Subcutaneous adipose tissue (tissue), 4 donors: ENCODE data around the gene SEMA6C. TPM values are rescaled to one million over a fixed set of nuclear protein-coding genes. Genes with fewer than 3 reads are reported as not detected.

ENCODE experiments used
- total RNA-seq, 4 donors: library from RNA; depleted of rRNA; stranded (reverse); fragments of >200 nt; gene quantifications; one replicate each; pipeline ENCODE4 v1.1.0, GENCODE V29; 2016
- TF ChIP-seq, protein P1 (sequence below): fragments of 450-650 bp; IDR thresholded peaks from one replicate; pipeline ENCODE4 v1.5.1; 2016; ENCODE audit warnings: low read depth, mild to moderate bottlenecking, control low read depth, antibody characterized with exemption, moderate library complexity

Gene SEMA6C, protein sequence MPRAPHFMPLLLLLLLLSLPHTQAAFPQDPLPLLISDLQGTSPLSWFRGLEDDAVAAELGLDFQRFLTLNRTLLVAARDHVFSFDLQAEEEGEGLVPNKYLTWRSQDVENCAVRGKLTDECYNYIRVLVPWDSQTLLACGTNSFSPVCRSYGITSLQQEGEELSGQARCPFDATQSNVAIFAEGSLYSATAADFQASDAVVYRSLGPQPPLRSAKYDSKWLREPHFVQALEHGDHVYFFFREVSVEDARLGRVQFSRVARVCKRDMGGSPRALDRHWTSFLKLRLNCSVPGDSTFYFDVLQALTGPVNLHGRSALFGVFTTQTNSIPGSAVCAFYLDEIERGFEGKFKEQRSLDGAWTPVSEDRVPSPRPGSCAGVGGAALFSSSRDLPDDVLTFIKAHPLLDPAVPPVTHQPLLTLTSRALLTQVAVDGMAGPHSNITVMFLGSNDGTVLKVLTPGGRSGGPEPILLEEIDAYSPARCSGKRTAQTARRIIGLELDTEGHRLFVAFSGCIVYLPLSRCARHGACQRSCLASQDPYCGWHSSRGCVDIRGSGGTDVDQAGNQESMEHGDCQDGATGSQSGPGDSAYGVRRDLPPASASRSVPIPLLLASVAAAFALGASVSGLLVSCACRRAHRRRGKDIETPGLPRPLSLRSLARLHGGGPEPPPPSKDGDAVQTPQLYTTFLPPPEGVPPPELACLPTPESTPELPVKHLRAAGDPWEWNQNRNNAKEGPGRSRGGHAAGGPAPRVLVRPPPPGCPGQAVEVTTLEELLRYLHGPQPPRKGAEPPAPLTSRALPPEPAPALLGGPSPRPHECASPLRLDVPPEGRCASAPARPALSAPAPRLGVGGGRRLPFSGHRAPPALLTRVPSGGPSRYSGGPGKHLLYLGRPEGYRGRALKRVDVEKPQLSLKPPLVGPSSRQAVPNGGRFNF
- 10 to 100 TPM in 1 of 4 donors, 1 to 10 TPM in 3; 4.0 to 19.2 (median 5.3) TPM for total RNA-seq

DNA sequence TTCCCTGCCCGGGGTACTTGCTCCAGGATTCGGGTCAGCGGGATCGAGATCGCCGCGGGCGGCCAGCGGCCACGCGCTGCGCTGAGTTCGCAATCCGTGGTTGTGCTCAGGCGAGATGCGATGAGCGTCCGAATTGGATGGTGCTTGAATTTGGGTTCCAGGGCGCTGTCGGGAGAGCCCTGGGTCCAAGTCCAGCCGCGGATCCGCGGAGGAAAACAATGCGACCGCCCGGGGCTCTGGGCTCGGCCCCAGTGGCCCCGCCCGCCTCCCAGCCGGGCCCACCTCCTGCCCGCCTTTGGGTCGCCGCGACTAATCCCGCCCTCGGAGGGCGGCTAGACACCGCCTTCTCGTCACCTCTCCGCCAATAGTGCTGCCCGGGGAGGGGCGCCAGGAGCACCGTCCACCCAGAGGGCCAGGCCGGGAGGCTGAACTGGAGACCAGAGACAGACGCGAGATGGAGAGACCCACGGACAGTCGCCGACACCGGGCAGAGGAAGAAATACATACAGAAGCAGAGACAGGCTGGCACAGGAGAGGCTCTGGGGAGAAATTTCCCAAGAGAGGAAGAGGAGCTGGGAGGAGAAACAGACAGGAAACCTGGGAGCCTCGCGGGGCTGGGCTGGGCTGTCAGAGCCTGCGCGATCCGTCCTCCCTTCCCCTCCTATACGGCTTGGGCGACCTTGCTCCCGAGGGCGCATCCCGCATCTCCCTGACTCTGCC, at the start of gene SEMA6C:
Gene SEMA6C, minus strand, starts transcription at position 220 of the 720 bp plus-strand sequence. CDS start 4,010 bp downstream, outside the sequence.
- TF ChIP-seq, protein P1, sequence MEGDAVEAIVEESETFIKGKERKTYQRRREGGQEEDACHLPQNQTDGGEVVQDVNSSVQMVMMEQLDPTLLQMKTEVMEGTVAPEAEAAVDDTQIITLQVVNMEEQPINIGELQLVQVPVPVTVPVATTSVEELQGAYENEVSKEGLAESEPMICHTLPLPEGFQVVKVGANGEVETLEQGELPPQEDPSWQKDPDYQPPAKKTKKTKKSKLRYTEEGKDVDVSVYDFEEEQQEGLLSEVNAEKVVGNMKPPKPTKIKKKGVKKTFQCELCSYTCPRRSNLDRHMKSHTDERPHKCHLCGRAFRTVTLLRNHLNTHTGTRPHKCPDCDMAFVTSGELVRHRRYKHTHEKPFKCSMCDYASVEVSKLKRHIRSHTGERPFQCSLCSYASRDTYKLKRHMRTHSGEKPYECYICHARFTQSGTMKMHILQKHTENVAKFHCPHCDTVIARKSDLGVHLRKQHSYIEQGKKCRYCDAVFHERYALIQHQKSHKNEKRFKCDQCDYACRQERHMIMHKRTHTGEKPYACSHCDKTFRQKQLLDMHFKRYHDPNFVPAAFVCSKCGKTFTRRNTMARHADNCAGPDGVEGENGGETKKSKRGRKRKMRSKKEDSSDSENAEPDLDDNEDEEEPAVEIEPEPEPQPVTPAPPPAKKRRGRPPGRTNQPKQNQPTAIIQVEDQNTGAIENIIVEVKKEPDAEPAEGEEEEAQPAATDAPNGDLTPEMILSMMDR, result no peak

DNA sequence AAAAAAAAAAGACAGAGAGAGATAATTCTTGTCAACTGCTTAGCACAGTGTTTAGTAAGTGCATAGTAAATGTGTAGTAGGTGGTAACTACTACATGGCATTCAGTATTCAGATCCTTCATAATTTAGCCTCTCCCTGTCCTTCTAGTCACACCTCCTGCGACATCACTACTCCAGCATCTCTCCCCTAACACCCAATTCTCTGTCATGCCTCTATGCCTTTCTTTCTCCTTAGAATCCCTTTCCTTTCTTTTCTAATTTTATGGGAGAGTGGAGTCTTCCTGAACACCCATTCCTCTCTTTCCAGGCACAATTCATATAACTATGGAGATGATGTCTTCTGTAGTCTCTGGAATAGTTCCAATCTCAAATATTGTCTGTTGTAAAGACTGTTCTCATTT, 47.4 kb upstream of the SEMA6C start:
- TF ChIP-seq, protein P1, result no peak

DNA sequence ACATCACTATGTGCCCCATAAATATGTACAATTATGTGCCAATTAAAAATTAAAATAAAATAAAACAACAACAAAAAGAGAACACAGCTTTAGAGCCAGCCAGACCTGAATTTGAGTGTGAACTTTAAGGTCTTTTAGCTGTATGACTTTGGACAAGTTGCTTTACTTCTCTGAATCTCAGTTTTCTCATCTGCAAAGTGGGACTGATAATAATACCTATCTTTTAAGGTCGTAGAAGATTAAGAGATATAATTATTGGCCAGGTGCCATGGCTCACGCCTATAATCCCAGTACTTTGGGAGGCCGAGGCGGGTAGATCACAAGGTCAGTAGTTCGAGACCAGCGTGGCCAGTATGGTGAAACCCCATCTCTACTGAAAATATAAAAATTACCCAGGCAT, 46.9 kb upstream of the SEMA6C start:
- TF ChIP-seq, protein P1, result no peak

DNA sequence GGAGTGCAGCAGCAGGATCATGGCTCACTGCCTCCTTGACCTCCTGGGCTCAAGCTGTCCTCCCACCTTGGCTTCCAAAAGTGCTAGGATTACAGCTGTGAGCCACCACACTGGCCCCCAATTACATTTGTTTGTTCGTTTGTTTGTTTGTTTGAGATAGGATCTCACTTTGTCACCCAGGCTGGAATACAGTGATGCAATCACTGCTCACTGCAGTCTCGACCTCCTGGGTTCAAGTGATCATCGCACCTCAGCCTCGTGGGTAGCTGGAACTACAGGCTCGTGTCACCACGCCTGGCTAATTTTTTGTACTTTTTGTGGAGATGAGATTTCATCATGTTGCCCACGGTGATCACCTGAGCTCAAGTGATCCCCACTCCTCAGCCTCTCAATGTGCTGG, 45.6 kb upstream of the SEMA6C start:
- TF ChIP-seq, protein P1, result no peak

DNA sequence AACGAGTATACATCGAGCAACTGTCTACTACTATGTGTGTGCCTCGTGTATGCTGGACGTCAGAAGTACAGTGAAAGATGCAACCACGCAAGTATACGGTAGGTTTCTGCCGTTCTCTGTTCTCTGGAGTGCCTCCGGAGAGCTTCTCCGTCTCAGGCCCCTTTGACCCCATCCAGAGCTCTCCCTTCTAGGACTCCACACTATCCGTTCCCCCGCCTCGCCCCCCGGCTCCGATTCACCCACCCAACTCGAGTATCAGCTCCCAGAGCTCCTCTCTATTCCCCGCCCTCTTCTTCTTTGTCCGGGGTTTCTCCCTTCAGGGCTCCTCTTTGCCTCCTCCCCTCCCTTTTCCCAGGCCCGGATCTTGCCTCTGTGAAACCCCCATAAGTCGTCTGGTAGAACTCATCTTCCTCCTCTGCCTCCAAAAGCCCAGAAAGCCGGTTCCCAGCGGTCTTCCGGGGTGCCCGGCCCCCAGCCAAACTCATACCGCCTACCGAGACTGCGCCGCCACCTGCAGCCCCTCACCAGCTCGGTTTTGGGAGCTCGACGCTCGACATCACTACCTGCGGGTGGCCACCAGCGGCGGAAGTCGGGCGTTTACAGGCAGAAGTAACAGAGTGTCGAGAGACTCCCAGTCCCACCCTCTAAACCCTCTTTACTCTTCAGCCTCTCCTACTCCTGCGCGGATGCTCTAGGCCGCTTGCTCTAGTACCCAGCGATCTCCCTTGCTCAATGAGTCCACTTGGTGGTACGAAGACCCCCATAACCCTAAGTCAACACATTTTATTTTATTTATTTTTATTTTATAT, 43.4 kb upstream of the SEMA6C start, which contains the start of gene VPS72:
Gene VPS72, minus strand, starts transcription at position 561 of the 809 bp plus-strand sequence. Its CDS starts 76 bp downstream, at position 485.
- TF ChIP-seq, protein P1, result no peak

DNA sequence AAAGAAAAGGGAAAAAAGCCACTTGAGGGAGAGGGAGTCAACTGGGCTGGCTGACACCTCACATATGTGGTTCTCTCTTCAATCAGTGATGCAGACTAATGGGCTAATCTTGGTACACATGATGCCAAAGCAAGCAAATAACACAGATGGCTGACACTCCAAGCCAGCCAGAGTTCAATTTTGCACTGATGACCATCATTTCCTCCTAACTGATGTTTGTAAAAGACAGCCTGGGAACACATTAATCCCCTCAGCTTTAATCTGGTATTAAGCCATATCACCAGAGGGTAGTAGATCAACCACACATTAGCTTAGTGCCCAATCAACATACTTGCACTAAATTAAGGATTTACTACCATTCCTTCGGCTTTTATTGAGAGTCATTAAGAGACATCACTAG, 40.8 kb upstream of the SEMA6C start:
- TF ChIP-seq, protein P1, result no peak
